Neural cell (in vitro differentiated cells): ENCODE data around the gene ACOXL. TPM values are rescaled to one million over a fixed set of nuclear protein-coding genes. Genes with fewer than 3 reads are reported as not detected.

Experiments
- H2AFZ ChIP-seq: fragments of 200-600, 300-800 bp; sonication (generic), shearing (Covaris generic); 2 replicates; pipeline ENCODE4 v1.6.0; 2014; ENCODE audit warnings: low read depth, mild to moderate bottlenecking, antibody characterized with exemption, low read length, moderate library complexity
- H3F3A ChIP-seq: fragments of 200-600 bp; shearing (Covaris generic); 2 replicates; pipeline ENCODE4 v1.6.1; 2016; ENCODE audit warnings: mild to moderate bottlenecking, moderate library complexity, mixed read lengths, antibody characterized with exemption, low read length; ENCODE audit not compliant: insufficient read depth, poor library complexity, severe bottlenecking
- H3K27ac ChIP-seq: fragments of 200-600, 300-800 bp; sonication (generic), shearing (Covaris generic); 2 replicates; pipeline ENCODE4 v1.5.1; 2014; ENCODE audit warnings: mild to moderate bottlenecking, low read length, moderate library complexity
- H3K27me3 ChIP-seq: fragments of 300-800, 200-600 bp; sonication (generic), shearing (Covaris generic); 2 replicates; pipeline ENCODE4 v1.6.0; 2014; ENCODE audit warnings: mild to moderate bottlenecking, low read depth, low read length, moderate library complexity; ENCODE audit not compliant: insufficient read depth
- H3K36me3 ChIP-seq: fragments of 300-800, 200-600 bp; sonication (generic), shearing (Covaris generic); 2 replicates; pipeline ENCODE4 v1.5.1; 2014; ENCODE audit warnings: mild to moderate bottlenecking, antibody characterized with exemption, low read length, moderate library complexity; ENCODE audit not compliant: insufficient read depth
- H3K4me2 ChIP-seq: fragments of 300-800, 200-600 bp; sonication (generic), shearing (Covaris generic); 2 replicates; pipeline ENCODE4 v1.6.0; 2014; ENCODE audit warnings: mild to moderate bottlenecking, low read length
- H3K4me3 ChIP-seq: fragments of 300-800, 200-600 bp; sonication (generic), shearing (Covaris generic); 2 replicates; pipeline ENCODE4 v1.5.1; 2014; ENCODE audit warnings: mild to moderate bottlenecking, low read length, moderate library complexity
- H3K79me2 ChIP-seq: fragments of 200-600 bp; shearing (Covaris generic); replicated peaks from 2 replicates; pipeline ENCODE4 v1.6.0; 2014; ENCODE audit warnings: mild to moderate bottlenecking, low read length, moderate library complexity; ENCODE audit not compliant: insufficient read depth
- H3K9ac ChIP-seq: fragments of 300-800, 200-600 bp; sonication (generic), shearing (Covaris generic); 2 replicates; pipeline ENCODE4 v1.6.1; 2016; ENCODE audit warnings: mild to moderate bottlenecking, low read length, mixed read lengths
- H3K9me2 ChIP-seq: fragments of 200-600 bp; shearing (Covaris generic); 2 replicates; pipeline ENCODE4 v1.6.1; 2016; ENCODE audit warnings: mild to moderate bottlenecking, low read length, mixed read lengths; ENCODE audit not compliant: insufficient read depth
- H3K9me3 ChIP-seq: fragments of 200-600, 300-800 bp; sonication (generic), shearing (Covaris generic); 2 replicates; pipeline ENCODE4 v1.6.1; 2016; ENCODE audit warnings: mild to moderate bottlenecking, mixed run types, low read length, moderate library complexity, mixed read lengths
- H4K20me1 ChIP-seq: fragments of 200-600 bp; shearing (Covaris generic); 2 replicates; pipeline ENCODE4 v1.6.1; 2016; ENCODE audit warnings: mild to moderate bottlenecking, mixed run types; ENCODE audit not compliant: insufficient read depth
- EP300 ChIP-seq: fragments of 450-650 bp; conservative IDR thresholded peaks from 2 replicates; pipeline ENCODE4 v1.6.1; 2014; ENCODE audit warnings: antibody characterized with exemption, mild to moderate bottlenecking, moderate library complexity; ENCODE audit not compliant: poor library complexity, severe bottlenecking
- EZH2 ChIP-seq: fragments of 200-600, 300-800 bp; shearing (Covaris generic), sonication (generic); IDR thresholded peaks from 2 replicates; pipeline ENCODE4 v1.6.1; 2014; ENCODE audit warnings: antibody characterized with exemption, low read length, borderline replicate concordance, mild to moderate bottlenecking; ENCODE audit not compliant: insufficient read depth, poor library complexity, severe bottlenecking
- MXI1 ChIP-seq: fragments of 450-650 bp; conservative IDR thresholded peaks from 2 replicates; pipeline ENCODE4 v1.6.1; 2014; ENCODE audit warnings: antibody characterized with exemption, mild to moderate bottlenecking; ENCODE audit not compliant: poor library complexity, severe bottlenecking
- POLR2AphosphoS5 ChIP-seq: IDR thresholded peaks from 2 replicates; pipeline ENCODE4 v1.6.1; 2012
- RAD21 ChIP-seq: fragments of 450-650 bp; conservative IDR thresholded peaks from 2 replicates; pipeline ENCODE4 v1.6.1; 2014; ENCODE audit warnings: antibody characterized with exemption, mild to moderate bottlenecking, moderate library complexity
- SMC3 ChIP-seq: fragments of 450-650 bp; conservative IDR thresholded peaks from 2 replicates; pipeline ENCODE4 v1.6.1; 2014; ENCODE audit warnings: antibody characterized with exemption, mild to moderate bottlenecking, moderate library complexity; ENCODE audit not compliant: poor library complexity
- TAF1 ChIP-seq: IDR thresholded peaks from 2 replicates; pipeline ENCODE4 v1.6.1; 2012; ENCODE audit warnings: low read depth
- polyA plus RNA-seq: library from polyadenylated mRNA; depleted of rRNA; stranded (reverse); fragments of >200 nt; gene quantifications from 2 replicates; pipeline ENCODE4 v1.2.3, GENCODE V29; 2014
- TF ChIP-seq, protein P1 (sequence below): IDR thresholded peaks from 2 replicates; pipeline ENCODE4 v1.6.1; 2012; ENCODE audit warnings: borderline replicate concordance
- TF ChIP-seq, protein P2 (sequence below): fragments of 450-650 bp; IDR thresholded peaks from 2 replicates; pipeline ENCODE4 v1.5.1; 2014; ENCODE audit warnings: antibody characterized with exemption, mild to moderate bottlenecking, moderate library complexity; ENCODE audit not compliant: poor library complexity, severe bottlenecking

Gene ACOXL
- polyA plus RNA-seq, 1 donor from 2014 or later = not detected

DNA sequence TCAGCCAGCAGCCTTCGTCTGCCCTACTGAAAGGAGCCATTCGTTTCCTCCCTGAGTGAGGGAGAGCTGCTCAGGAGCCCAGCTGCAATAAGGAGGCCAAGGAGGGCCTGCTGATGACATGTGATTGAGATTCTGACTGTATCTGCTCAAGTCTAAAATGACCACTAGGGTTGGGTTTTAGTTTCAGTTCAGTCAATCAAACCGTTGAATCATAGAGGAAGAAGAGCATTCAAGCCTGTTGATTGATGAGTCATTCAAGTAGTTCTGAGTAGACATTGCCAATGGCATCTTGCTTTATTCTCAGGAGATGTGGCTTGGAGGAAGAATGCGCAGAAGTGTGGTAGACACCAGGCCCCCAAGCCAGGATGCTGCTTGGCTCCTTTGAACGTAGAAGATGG lies 368.4 kb downstream of the ACOXL start:
- H3K4me3 ChIP-seq = no peak overlapping the region
- no peaks in the 10 kb centered on the region for H3K36me3 ChIP-seq
- TF ChIP-seq SMC3 = no peak
- TF ChIP-seq POLR2AphosphoS5 = no peak
- H3K9ac ChIP-seq = no peak overlapping the region
- H3F3A ChIP-seq = no peaks in the 10 kb centered on the region
- H3K27me3 ChIP-seq = no peaks in the 10 kb centered on the region
- H3K79me2 ChIP-seq = no peaks in the 10 kb centered on the region
- no peak overlapping the region for H3K27ac ChIP-seq
- no peaks in the 10 kb centered on the region for H4K20me1 ChIP-seq
- no peaks in the 10 kb centered on the region for H3K9me3 ChIP-seq
- no peaks in the 10 kb centered on the region for H3K9me2 ChIP-seq
- H2AFZ ChIP-seq = no peak overlapping the region
- no peak overlapping the region for H3K4me2 ChIP-seq

DNA sequence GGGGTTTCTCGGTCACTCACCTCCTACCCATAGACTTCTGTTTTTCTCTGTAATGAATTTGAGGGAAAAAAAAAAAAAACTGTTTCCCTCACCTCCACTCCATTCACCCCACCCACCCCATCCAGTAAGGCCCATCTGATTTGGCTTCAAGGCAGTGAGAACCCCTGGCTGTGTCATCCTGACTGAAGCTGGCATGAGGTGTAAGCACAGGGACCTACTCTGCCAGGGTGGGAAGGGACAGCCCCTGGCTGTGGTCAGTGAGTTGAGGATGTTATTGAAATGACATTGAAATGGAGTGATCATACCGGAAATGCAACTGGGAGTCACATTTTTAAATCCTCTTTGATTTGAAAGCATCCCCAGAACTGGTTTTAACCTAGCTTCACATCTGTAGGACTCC lies 369.2 kb downstream of the ACOXL start:
- no peaks in the 10 kb centered on the region for H3K9me3 ChIP-seq
- H2AFZ ChIP-seq = no peak overlapping the region
- no peaks in the 10 kb centered on the region for H4K20me1 ChIP-seq
- H3K4me2 ChIP-seq = no peak overlapping the region
- no peaks in the 10 kb centered on the region for H3K79me2 ChIP-seq
- no peak overlapping the region for H3K27ac ChIP-seq
- no peaks in the 10 kb centered on the region for H3K36me3 ChIP-seq
- H3K27me3 ChIP-seq = no peaks in the 10 kb centered on the region
- H3K4me3 ChIP-seq = no peak overlapping the region
- H3F3A ChIP-seq = no peaks in the 10 kb centered on the region
- TF ChIP-seq POLR2AphosphoS5 (no peak), MXI1 (no peak), SMC3 (no peak), EP300 (no peak), RAD21 (no peak), TAF1 (no peak), EZH2 (no peak)
- TF ChIP-seq, protein P1, sequence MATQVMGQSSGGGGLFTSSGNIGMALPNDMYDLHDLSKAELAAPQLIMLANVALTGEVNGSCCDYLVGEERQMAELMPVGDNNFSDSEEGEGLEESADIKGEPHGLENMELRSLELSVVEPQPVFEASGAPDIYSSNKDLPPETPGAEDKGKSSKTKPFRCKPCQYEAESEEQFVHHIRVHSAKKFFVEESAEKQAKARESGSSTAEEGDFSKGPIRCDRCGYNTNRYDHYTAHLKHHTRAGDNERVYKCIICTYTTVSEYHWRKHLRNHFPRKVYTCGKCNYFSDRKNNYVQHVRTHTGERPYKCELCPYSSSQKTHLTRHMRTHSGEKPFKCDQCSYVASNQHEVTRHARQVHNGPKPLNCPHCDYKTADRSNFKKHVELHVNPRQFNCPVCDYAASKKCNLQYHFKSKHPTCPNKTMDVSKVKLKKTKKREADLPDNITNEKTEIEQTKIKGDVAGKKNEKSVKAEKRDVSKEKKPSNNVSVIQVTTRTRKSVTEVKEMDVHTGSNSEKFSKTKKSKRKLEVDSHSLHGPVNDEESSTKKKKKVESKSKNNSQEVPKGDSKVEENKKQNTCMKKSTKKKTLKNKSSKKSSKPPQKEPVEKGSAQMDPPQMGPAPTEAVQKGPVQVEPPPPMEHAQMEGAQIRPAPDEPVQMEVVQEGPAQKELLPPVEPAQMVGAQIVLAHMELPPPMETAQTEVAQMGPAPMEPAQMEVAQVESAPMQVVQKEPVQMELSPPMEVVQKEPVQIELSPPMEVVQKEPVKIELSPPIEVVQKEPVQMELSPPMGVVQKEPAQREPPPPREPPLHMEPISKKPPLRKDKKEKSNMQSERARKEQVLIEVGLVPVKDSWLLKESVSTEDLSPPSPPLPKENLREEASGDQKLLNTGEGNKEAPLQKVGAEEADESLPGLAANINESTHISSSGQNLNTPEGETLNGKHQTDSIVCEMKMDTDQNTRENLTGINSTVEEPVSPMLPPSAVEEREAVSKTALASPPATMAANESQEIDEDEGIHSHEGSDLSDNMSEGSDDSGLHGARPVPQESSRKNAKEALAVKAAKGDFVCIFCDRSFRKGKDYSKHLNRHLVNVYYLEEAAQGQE = no peak
- no peak overlapping the region for H3K9ac ChIP-seq
- no peaks in the 10 kb centered on the region for H3K9me2 ChIP-seq

DNA sequence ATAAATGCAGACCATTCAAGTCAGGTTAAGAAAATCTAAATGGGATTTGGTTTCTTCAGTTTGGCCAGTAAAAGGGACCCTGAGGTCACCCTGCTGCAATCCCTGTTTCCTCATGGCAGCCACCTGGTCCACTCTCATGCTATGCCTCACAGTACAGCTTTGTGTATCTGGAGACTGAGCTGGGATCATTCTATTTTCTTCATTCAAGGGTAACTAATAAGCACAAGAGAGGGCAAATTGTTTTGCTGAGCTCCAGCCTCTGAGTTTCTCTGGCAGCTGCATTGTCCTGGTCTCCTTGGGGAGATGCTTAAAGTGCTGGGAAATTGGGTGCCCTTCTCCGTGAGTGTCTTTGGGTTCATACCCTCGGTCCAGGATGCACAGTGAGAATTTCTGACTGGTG lies 369.8 kb downstream of the ACOXL start:
- no peaks in the 10 kb centered on the region for H3K9me3 ChIP-seq
- no peak overlapping the region for H2AFZ ChIP-seq
- H3K27me3 ChIP-seq = no peaks in the 10 kb centered on the region
- H3K79me2 ChIP-seq = no peaks in the 10 kb centered on the region
- H4K20me1 ChIP-seq = no peaks in the 10 kb centered on the region
- TF ChIP-seq, protein P1 = no peak
- TF ChIP-seq MXI1 (no peak), EP300 (no peak), TAF1 (no peak), POLR2AphosphoS5 (no peak), SMC3 (no peak), RAD21 (no peak), EZH2 (no peak)
- TF ChIP-seq, protein P2, sequence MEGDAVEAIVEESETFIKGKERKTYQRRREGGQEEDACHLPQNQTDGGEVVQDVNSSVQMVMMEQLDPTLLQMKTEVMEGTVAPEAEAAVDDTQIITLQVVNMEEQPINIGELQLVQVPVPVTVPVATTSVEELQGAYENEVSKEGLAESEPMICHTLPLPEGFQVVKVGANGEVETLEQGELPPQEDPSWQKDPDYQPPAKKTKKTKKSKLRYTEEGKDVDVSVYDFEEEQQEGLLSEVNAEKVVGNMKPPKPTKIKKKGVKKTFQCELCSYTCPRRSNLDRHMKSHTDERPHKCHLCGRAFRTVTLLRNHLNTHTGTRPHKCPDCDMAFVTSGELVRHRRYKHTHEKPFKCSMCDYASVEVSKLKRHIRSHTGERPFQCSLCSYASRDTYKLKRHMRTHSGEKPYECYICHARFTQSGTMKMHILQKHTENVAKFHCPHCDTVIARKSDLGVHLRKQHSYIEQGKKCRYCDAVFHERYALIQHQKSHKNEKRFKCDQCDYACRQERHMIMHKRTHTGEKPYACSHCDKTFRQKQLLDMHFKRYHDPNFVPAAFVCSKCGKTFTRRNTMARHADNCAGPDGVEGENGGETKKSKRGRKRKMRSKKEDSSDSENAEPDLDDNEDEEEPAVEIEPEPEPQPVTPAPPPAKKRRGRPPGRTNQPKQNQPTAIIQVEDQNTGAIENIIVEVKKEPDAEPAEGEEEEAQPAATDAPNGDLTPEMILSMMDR = no peak
- no peaks in the 10 kb centered on the region for H3F3A ChIP-seq
- H3K9me2 ChIP-seq = no peaks in the 10 kb centered on the region
- H3K36me3 ChIP-seq = no peaks in the 10 kb centered on the region
- no peak overlapping the region for H3K9ac ChIP-seq
- H3K4me3 ChIP-seq = no peak overlapping the region
- H3K4me2 ChIP-seq = no peak overlapping the region
- H3K27ac ChIP-seq = no peak overlapping the region
